SK-N-SH (cell line): ENCODE measurements around the gene SPDYE9. TPM values are rescaled to one million over a fixed set of nuclear protein-coding genes. Genes with fewer than 3 reads are reported as not detected.
"Not testable (repeated sequence)": the region's sequence is repeated elsewhere in the genome, so short reads cannot be mapped to it uniquely, and the experiment has no call there.

ENCODE experiments used
- CTCF ChIA-PET: fragments of 300-600, 350-600 bp; formaldehyde crosslinking; extraction: SDS; loops from one replicate; lab custom pipeline; 2021; lab: Yijun Ruan, JAX
- POLR2A ChIA-PET: fragments of 350-600 bp; sonication (Branson Sonifier 250); formaldehyde crosslinking; extraction: SDS; loops from one replicate; lab custom pipeline; 2020; ENCODE audit warnings: antibody characterized with exemption, inconsistent platforms; lab: Yijun Ruan, JAX
- DNase-seq: peaks from one replicate; pipeline ENCODE4 v3.0.0; 2012
- H2AFZ ChIP-seq: fragments of 200-600 bp; sonication (generic); 2 replicates; pipeline ENCODE4 v1.8.1; 2016; ENCODE audit warnings: antibody characterized with exemption, mild to moderate bottlenecking, low read depth
- H3F3A ChIP-seq: fragments of 200-600 bp; sonication (generic); replicated peaks from 2 replicates; pipeline ENCODE3; 2016; ENCODE audit warnings: antibody characterized with exemption, mild to moderate bottlenecking; ENCODE audit not compliant: insufficient read depth
- H3K27ac ChIP-seq, 2 experiments: fragments of 200-500 bp in 1 of 2; fragments of 200-600 bp in 1 of 2; sonication (Bioruptor generic) in 1 of 2; sonication (generic), shearing (Covaris generic) in 1 of 2; 2 replicates each; pipeline versions ENCODE4 v1.5.1 to v1.6.1; 2014 to 2016; ENCODE audit warnings: low read depth in 2 of 2, inconsistent platforms in 1 of 2, low read length in 1 of 2, mild to moderate bottlenecking in 1 of 2, mixed read lengths in 1 of 2
- H3K27me3 ChIP-seq: fragments of 200-600 bp; sonication (generic), shearing (Covaris generic); 2 replicates; pipeline ENCODE4 v1.6.1; 2016; ENCODE audit warnings: mixed run types; ENCODE audit not compliant: insufficient read depth
- H3K36me3 ChIP-seq, 2 experiments: fragments of 200-500 bp in 1 of 2; fragments of 200-600 bp in 1 of 2; sonication (Bioruptor generic) in 1 of 2; sonication (generic) in 1 of 2; replicated peaks in 1 of 2; 2 replicates each; pipeline versions ENCODE3 to v1.5.1; 2014 to 2016; ENCODE audit warnings: low read length in 1 of 2, mild to moderate bottlenecking in 1 of 2; ENCODE audit not compliant: insufficient read depth in 2 of 2, control insufficient read depth in 1 of 2
- H3K4me1 ChIP-seq, 2 experiments: fragments of 200-500 bp in 1 of 2; fragments of 200-600 bp in 1 of 2; sonication (Bioruptor generic) in 1 of 2; sonication (generic), shearing (Covaris generic) in 1 of 2; 2 replicates each; pipeline versions ENCODE4 v1.5.1 to v1.6.1; 2014 to 2016; ENCODE audit warnings: low read depth in 1 of 2, low read length in 1 of 2, mixed run types in 1 of 2; ENCODE audit not compliant: insufficient read depth in 2 of 2, control insufficient read depth in 1 of 2
- H3K4me2 ChIP-seq: fragments of 200-600 bp; sonication (generic), shearing (Covaris generic); 2 replicates; pipeline ENCODE4 v1.6.1; 2017; ENCODE audit warnings: mixed run types
- H3K4me3 ChIP-seq, 2 experiments: fragments of 200-500 bp in 1 of 2; fragments of 200-600 bp in 1 of 2; sonication (Bioruptor generic) in 1 of 2; sonication (generic), shearing (Covaris generic) in 1 of 2; 2 replicates each; pipeline versions ENCODE4 v1.5.1 to v1.8.1; 2014 to 2016; ENCODE audit warnings: low read depth in 2 of 2, inconsistent platforms in 1 of 2, low read length in 1 of 2, mild to moderate bottlenecking in 1 of 2, mixed read lengths in 1 of 2, moderate library complexity in 1 of 2
- H3K79me2 ChIP-seq: fragments of 200-600 bp; sonication (generic); 2 replicates; pipeline ENCODE4 v1.8.1; 2017; ENCODE audit warnings: mild to moderate bottlenecking; ENCODE audit not compliant: insufficient read depth
- H3K9ac ChIP-seq: fragments of 200-600 bp; sonication (generic); 2 replicates; pipeline ENCODE4 v1.6.1; 2017; ENCODE audit warnings: mixed run types
- H3K9me2 ChIP-seq: fragments of 200-600 bp; sonication (generic); 2 replicates; pipeline ENCODE4 v1.6.1; 2017; ENCODE audit warnings: mixed run types
- H3K9me3 ChIP-seq: fragments of 200-600 bp; sonication (generic); 2 replicates; pipeline ENCODE4 v1.6.1; 2017; ENCODE audit warnings: mixed run types, mild to moderate bottlenecking, moderate library complexity
- H4K20me1 ChIP-seq: fragments of 200-600 bp; sonication (generic); 2 replicates; pipeline ENCODE4 v1.6.1; 2017; ENCODE audit warnings: mild to moderate bottlenecking, mixed run types; ENCODE audit not compliant: insufficient read depth
- WGBS: methylation state at CpG from one replicate; pipeline ENCODE4 v1.1.6; 2017; ENCODE audit warnings: low lambda C conversion rate; 5-methylcytosine and 5-hydroxymethylcytosine counted together
- polyA plus RNA-seq, 3 experiments: library from polyadenylated mRNA; depleted of rRNA; stranded (reverse); fragments of >200 nt; gene quantifications; 2 replicates each; pipeline ENCODE4 v1.2.3, GENCODE V29; 2012

Gene SPDYE9
- polyA plus RNA-seq (2012; rRNA removed): 0.08 TPM in 1 of 2 replicates, not detected in the other
- polyA plus RNA-seq (2012; cell fraction: cytosol; rRNA removed): not detected in 2 replicates
- 0.04 TPM in 1 of 2 replicates, not detected in the other for polyA plus RNA-seq (2012; cell fraction: nucleus; rRNA removed)

- DNase-seq, CTCF ChIA-PET, POLR2A ChIA-PET, H3K4me1 ChIP-seq, H3K9me3 ChIP-seq, H3K27ac ChIP-seq, H3K79me2 ChIP-seq, H3K9me2 ChIP-seq, H2AFZ ChIP-seq, H4K20me1 ChIP-seq, H3F3A ChIP-seq, H3K4me3 ChIP-seq, H3K9ac ChIP-seq, H3K27me3 ChIP-seq, H3K4me2 ChIP-seq, H3K36me3 ChIP-seq: not testable (repeated sequence)
- 100% methylated on average over 2 of the region's 8 CpGs for WGBS
Measured at GRCh38 chr7:73085938-73086337, at the start of gene SPDYE9. TSS of gene SPDYE9 (minus strand) at chr7:73086038. CDS start at chr7:73084238, 1,800 bp downstream.

GRCh38 chr7:73134866-73135265 is 49.0 kb upstream of the SPDYE9 start:
- H3K79me2 ChIP-seq, H3F3A ChIP-seq, DNase-seq, H4K20me1 ChIP-seq, H3K4me1 ChIP-seq, H3K9me3 ChIP-seq, H3K9ac ChIP-seq, H3K27ac ChIP-seq, H2AFZ ChIP-seq, H3K4me3 ChIP-seq, POLR2A ChIA-PET, H3K9me2 ChIP-seq, H3K36me3 ChIP-seq, H3K4me2 ChIP-seq, CTCF ChIA-PET, H3K27me3 ChIP-seq: not testable (repeated sequence)
- WGBS: no CpG with 5 or more reads among the region's 2 CpGs

- WGBS: 94% methylated on average over 3 of the region's 7 CpGs
- H4K20me1 ChIP-seq, H2AFZ ChIP-seq, H3F3A ChIP-seq, H3K9ac ChIP-seq, CTCF ChIA-PET, H3K27ac ChIP-seq, H3K9me3 ChIP-seq, DNase-seq, H3K4me2 ChIP-seq, POLR2A ChIA-PET, H3K36me3 ChIP-seq, H3K27me3 ChIP-seq, H3K79me2 ChIP-seq, H3K4me3 ChIP-seq, H3K9me2 ChIP-seq, H3K4me1 ChIP-seq: not testable (repeated sequence)
Measured at GRCh38 chr7:73132651-73133217, 46.9 kb upstream of the SPDYE9 start.

GRCh38 chr7:73130612-73131011 is 44.8 kb upstream of the SPDYE9 start:
- H3K9ac ChIP-seq, H3K4me2 ChIP-seq, POLR2A ChIA-PET, CTCF ChIA-PET, H3K27ac ChIP-seq, H3F3A ChIP-seq, H3K4me3 ChIP-seq, H3K79me2 ChIP-seq, H3K4me1 ChIP-seq, H3K9me2 ChIP-seq, H3K9me3 ChIP-seq, H2AFZ ChIP-seq, H4K20me1 ChIP-seq, DNase-seq, H3K27me3 ChIP-seq, H3K36me3 ChIP-seq: not testable (repeated sequence)
- WGBS: no CpG with 5 or more reads among the region's 2 CpGs

GRCh38 chr7:73124126-73124525 is 38.3 kb upstream of the SPDYE9 start:
- H3F3A ChIP-seq, H3K4me2 ChIP-seq, POLR2A ChIA-PET, H3K79me2 ChIP-seq, DNase-seq, H3K4me1 ChIP-seq, H3K27ac ChIP-seq, H2AFZ ChIP-seq, H3K9me3 ChIP-seq, H4K20me1 ChIP-seq, H3K36me3 ChIP-seq, CTCF ChIA-PET, H3K27me3 ChIP-seq, H3K9me2 ChIP-seq, H3K9ac ChIP-seq, H3K4me3 ChIP-seq: not testable (repeated sequence)
- no CpG with 5 or more reads among the region's 1 CpG for WGBS

- DNase-seq, H3K27me3 ChIP-seq, H3K4me1 ChIP-seq, H3K9me3 ChIP-seq, H3K9ac ChIP-seq, H2AFZ ChIP-seq, H3K9me2 ChIP-seq, H3K79me2 ChIP-seq, POLR2A ChIA-PET, H3K27ac ChIP-seq, CTCF ChIA-PET, H3K4me2 ChIP-seq, H3F3A ChIP-seq, H3K36me3 ChIP-seq, H4K20me1 ChIP-seq, H3K4me3 ChIP-seq: not testable (repeated sequence)
- 94% methylated on average over 2 of the region's 4 CpGs for WGBS
Measured at GRCh38 chr7:73122778-73123447, 37.1 kb upstream of the SPDYE9 start.
